ENCODE data around the gene CCN2. TPM values are rescaled to one million over a fixed set of nuclear protein-coding genes. Genes with fewer than 3 reads are reported as not detected.
"Not testable (repeated sequence)": the region's sequence is repeated elsewhere in the genome, so short reads cannot be mapped to it uniquely, and the experiment has no call there.

The CCN2 gene
- total RNA-seq, 5 donors from 2014 or later (not counting 1 experiment from before 2014, with no cell fraction given): 0.49 to 1.3 (median 1.2) TPM; not detected in 2

GRCh38 chr6:131914234-131914633 is 36.9 kb downstream of the CCN2 start:
- H3K27me3 ChIP-seq (replicated peaks in 1 of 2; ENCODE audit: control insufficient read depth in 2 of 2, extremely low read depth in 1 of 2, insufficient read depth in 2 of 2, low read length in 1 of 2): peaks cover 13 to 18% of the 10 kb centered on the region in 2 experiments
- H3K4me3 ChIP-seq (ENCODE audit: control insufficient read depth in 1 of 2, extremely low read depth in 1 of 2, low read length in 1 of 2): no peak overlapping the region
- no peaks in the 10 kb centered on the region for H3K9me3 Mint-ChIP-seq
- H3K4me1 ChIP-seq (ENCODE audit: control insufficient read depth in 1 of 2, extremely low read depth in 1 of 2, insufficient read depth in 2 of 2, low read length in 2 of 2): no peaks in the 10 kb centered on the region
- DNase-seq: no peak
- H3K4me1 Mint-ChIP-seq: peaks cover 17 to 34% (median 27%) of the 10 kb centered on the region in 3 donors
- no peak overlapping the region for H3K27ac ChIP-seq (ENCODE audit: low read length)
- H3K36me3 Mint-ChIP-seq: no peaks in the 10 kb centered on the region
- no peaks in the 10 kb centered on the region for H3K9me3 ChIP-seq
- no CpG with 5 or more reads among the region's 1 CpG for WGBS (ENCODE audit: insufficient coverage)
- CTCF ChIA-PET: interaction anchor here in 1 of 2 donors (0.6 to 1.6 kb wide), 4 partner anchors 15 to 1029 kb away, joined by 3 to 4 read pairs (median 3); no protein-coding TSS in a partner anchor
- H3K27ac Mint-ChIP-seq: no peak overlapping the region
- no peak for ATAC-seq (replicated peaks in 1 of 4)
- no peaks in the 10 kb centered on the region for H3K36me3 ChIP-seq (ENCODE audit: control insufficient read depth in 2 of 2, extremely low read depth in 1 of 2, insufficient read depth in 1 of 2, low read length in 1 of 2)
- no peak overlapping the region for H3K4me3 Mint-ChIP-seq
- peaks cover 54 to 62% of the 10 kb centered on the region in 2 donors for H3K27me3 Mint-ChIP-seq
- POLR2A ChIA-PET: interaction anchor here in 1 of 2 donors (0.6 kb wide), 1 partner anchor 160 kb away, joined by 4 read pairs; no protein-coding TSS in a partner anchor

GRCh38 chr6:131911951-131912350 is 39.2 kb downstream of the CCN2 start:
- Histone ChIP-seq H3K4me1 (ENCODE audit: control insufficient read depth in 1 of 2, extremely low read depth in 1 of 2, insufficient read depth in 2 of 2, low read length in 2 of 2) (no peaks in the 10 kb centered on the region), H3K36me3 (ENCODE audit: control insufficient read depth in 2 of 2, extremely low read depth in 1 of 2, insufficient read depth in 1 of 2, low read length in 1 of 2) (no peaks in the 10 kb centered on the region), H3K27me3 (replicated peaks in 1 of 2; ENCODE audit: control insufficient read depth in 2 of 2, extremely low read depth in 1 of 2, insufficient read depth in 2 of 2, low read length in 1 of 2) (peaks cover 10 to 15% of the 10 kb centered on the region in 2 experiments), H3K9me3 (no peaks in the 10 kb centered on the region), H3K4me3 (ENCODE audit: control insufficient read depth in 1 of 2, extremely low read depth in 1 of 2, low read length in 1 of 2) (no peak overlapping the region), H3K27ac (ENCODE audit: low read length) (no peak overlapping the region)
- Mint-ChIP-seq H3K4me3 (no peak overlapping the region), H3K36me3 (no peaks in the 10 kb centered on the region), H3K27ac (no peak overlapping the region), H3K4me1 (peaks cover 13 to 26% (median 22%) of the 10 kb centered on the region in 3 donors), H3K9me3 (no peaks in the 10 kb centered on the region), H3K27me3 (peaks cover 45 to 56% of the 10 kb centered on the region in 2 donors)
- CTCF ChIA-PET: interaction anchor here (0.7 to 1.1 kb wide), 5 partner anchors 12 to 1030 kb away, joined by 3 to 7 read pairs (median 3); no protein-coding TSS in a partner anchor
- DNase-seq (no peak), ATAC-seq (replicated peaks in 1 of 4) (no peak)
- no CpG with 5 or more reads among the region's 3 CpGs for WGBS (ENCODE audit: insufficient coverage)
- POLR2A ChIA-PET: no interaction called here

- H3K36me3 Mint-ChIP-seq: no peaks in the 10 kb centered on the region
Measured at GRCh38 chr6:131910956-131911355, 40.2 kb downstream of the CCN2 start.

GRCh38 chr6:131910219-131910589 is 41.0 kb downstream of the CCN2 start:
- ChIA-PET CTCF (interaction anchor here (0.6 to 1.4 kb wide), 12 partner anchors 8 to 1025 kb away, joined by 3 to 6 read pairs (median 4); no protein-coding TSS in a partner anchor), POLR2A (no interaction called here)
- H3K27ac ChIP-seq (ENCODE audit: low read length): no peak overlapping the region
- H3K27me3 Mint-ChIP-seq: peaks cover 32 to 44% of the 10 kb centered on the region in 2 donors
- H3K9me3 Mint-ChIP-seq: no peaks in the 10 kb centered on the region
- no peak overlapping the region for H3K27ac Mint-ChIP-seq
- H3K36me3 ChIP-seq (ENCODE audit: control insufficient read depth in 2 of 2, extremely low read depth in 1 of 2, insufficient read depth in 1 of 2, low read length in 1 of 2): no peaks in the 10 kb centered on the region
- no peak overlapping the region for H3K4me3 Mint-ChIP-seq
- no CpG with 5 or more reads among the region's 1 CpG for WGBS (ENCODE audit: insufficient coverage)
- no peaks in the 10 kb centered on the region for H3K36me3 Mint-ChIP-seq
- ATAC-seq (replicated peaks in 1 of 4) (no peak), DNase-seq (no peak)
- H3K4me1 Mint-ChIP-seq: peaks cover 12 to 26% (median 18%) of the 10 kb centered on the region in 3 donors
- H3K4me3 ChIP-seq (ENCODE audit: control insufficient read depth in 1 of 2, extremely low read depth in 1 of 2, low read length in 1 of 2): no peak overlapping the region
- H3K9me3 ChIP-seq: no peaks in the 10 kb centered on the region
- H3K27me3 ChIP-seq (replicated peaks in 1 of 2; ENCODE audit: control insufficient read depth in 2 of 2, extremely low read depth in 1 of 2, insufficient read depth in 2 of 2, low read length in 1 of 2): peaks cover 10 to 14% of the 10 kb centered on the region in 2 experiments
- no peaks in the 10 kb centered on the region for H3K4me1 ChIP-seq (ENCODE audit: control insufficient read depth in 1 of 2, extremely low read depth in 1 of 2, insufficient read depth in 2 of 2, low read length in 2 of 2)

More at GRCh38 chr6:131910956-131911355, 40.2 kb downstream of the CCN2 start:
- Mint-ChIP-seq H3K4me3 (no peak overlapping the region), H3K27ac (no peak overlapping the region), H3K27me3 (peaks cover 38 to 49% of the 10 kb centered on the region in 2 donors), H3K9me3 (no peaks in the 10 kb centered on the region), H3K4me1 (peaks cover 12 to 26% (median 22%) of the 10 kb centered on the region in 3 donors)
- CTCF ChIA-PET: interaction anchor here in 1 of 2 donors (0.6 to 1.4 kb wide), 3 partner anchors 242 to 1026 kb away, joined by 3 to 6 read pairs (median 4); no protein-coding TSS in a partner anchor
- H3K4me1 ChIP-seq (ENCODE audit: control insufficient read depth in 1 of 2, extremely low read depth in 1 of 2, insufficient read depth in 2 of 2, low read length in 2 of 2): no peaks in the 10 kb centered on the region
- no peaks in the 10 kb centered on the region for H3K36me3 ChIP-seq (ENCODE audit: control insufficient read depth in 2 of 2, extremely low read depth in 1 of 2, insufficient read depth in 1 of 2, low read length in 1 of 2)
- ATAC-seq (replicated peaks in 1 of 4) (no peak), DNase-seq (no peak)
- peaks cover 10 to 15% of the 10 kb centered on the region in 2 experiments for H3K27me3 ChIP-seq (replicated peaks in 1 of 2; ENCODE audit: control insufficient read depth in 2 of 2, extremely low read depth in 1 of 2, insufficient read depth in 2 of 2, low read length in 1 of 2)
- H3K4me3 ChIP-seq (ENCODE audit: control insufficient read depth in 1 of 2, extremely low read depth in 1 of 2, low read length in 1 of 2): no peak overlapping the region
- no peak overlapping the region for H3K27ac ChIP-seq (ENCODE audit: low read length)
- POLR2A ChIA-PET: no interaction called here
- no peaks in the 10 kb centered on the region for H3K9me3 ChIP-seq
- WGBS (ENCODE audit: insufficient coverage): no CpG with 5 or more reads among the region's 4 CpGs

- WGBS (ENCODE audit: insufficient coverage): no CpG with 5 or more reads among the region's 4 CpGs
- Mint-ChIP-seq H3K4me3 (no peak overlapping the region), H3K27ac (no peak overlapping the region), H3K4me1 (peaks cover 12 to 26% (median 16%) of the 10 kb centered on the region in 3 donors), H3K36me3 (no peaks in the 10 kb centered on the region), H3K27me3 (peaks cover 32 to 38% of the 10 kb centered on the region in 2 donors), H3K9me3 (no peaks in the 10 kb centered on the region)
- CTCF ChIA-PET: interaction anchor here (0.6 to 1.4 kb wide), 11 partner anchors 9 to 1024 kb away, joined by 3 to 6 read pairs (median 4); no protein-coding TSS in a partner anchor
- peaks cover 10 to 13% of the 10 kb centered on the region in 2 experiments for H3K27me3 ChIP-seq (replicated peaks in 1 of 2; ENCODE audit: control insufficient read depth in 2 of 2, extremely low read depth in 1 of 2, insufficient read depth in 2 of 2, low read length in 1 of 2)
- POLR2A ChIA-PET: no interaction called here
- DNase-seq (peak; percentile 8 to 78 (median 53)), ATAC-seq (replicated peaks in 1 of 4) (peak; percentile 84 to 94 (median 91))
- no peaks in the 10 kb centered on the region for H3K9me3 ChIP-seq
- no peak overlapping the region for H3K4me3 ChIP-seq (ENCODE audit: control insufficient read depth in 1 of 2, extremely low read depth in 1 of 2, low read length in 1 of 2)
- no peaks in the 10 kb centered on the region for H3K36me3 ChIP-seq (ENCODE audit: control insufficient read depth in 2 of 2, extremely low read depth in 1 of 2, insufficient read depth in 1 of 2, low read length in 1 of 2)
- no peaks in the 10 kb centered on the region for H3K4me1 ChIP-seq (ENCODE audit: control insufficient read depth in 1 of 2, extremely low read depth in 1 of 2, insufficient read depth in 2 of 2, low read length in 2 of 2)
- H3K27ac ChIP-seq (ENCODE audit: low read length): no peak overlapping the region
Measured at GRCh38 chr6:131909408-131910218, 41.6 kb downstream of the CCN2 start.

- POLR2A ChIA-PET: not testable (repeated sequence)
Measured at GRCh38 chr6:131908787-131909186, 42.4 kb downstream of the CCN2 start.

More at GRCh38 chr6:131908787-131909186, 42.4 kb downstream of the CCN2 start:
- H3K4me3 ChIP-seq (ENCODE audit: control insufficient read depth in 1 of 2, extremely low read depth in 1 of 2, low read length in 1 of 2); H3K9me3 Mint-ChIP-seq; H3K4me3 Mint-ChIP-seq; H3K36me3 Mint-ChIP-seq; H3K27ac ChIP-seq (ENCODE audit: low read length); H3K27ac Mint-ChIP-seq; H3K9me3 ChIP-seq; H3K36me3 ChIP-seq (ENCODE audit: control insufficient read depth in 2 of 2, extremely low read depth in 1 of 2, insufficient read depth in 1 of 2, low read length in 1 of 2); ATAC-seq (replicated peaks in 1 of 4); CTCF ChIA-PET; DNase-seq; H3K4me1 ChIP-seq (ENCODE audit: control insufficient read depth in 1 of 2, extremely low read depth in 1 of 2, insufficient read depth in 2 of 2, low read length in 2 of 2): not testable (repeated sequence)
- peaks cover 10 to 13% of the 10 kb centered on the region in 2 experiments for H3K27me3 ChIP-seq (replicated peaks in 1 of 2; ENCODE audit: control insufficient read depth in 2 of 2, extremely low read depth in 1 of 2, insufficient read depth in 2 of 2, low read length in 1 of 2)
- H3K4me1 Mint-ChIP-seq: peaks cover 12 to 26% (median 16%) of the 10 kb centered on the region in 3 donors
- no CpG with 5 or more reads among the region's 3 CpGs for WGBS (ENCODE audit: insufficient coverage)
- H3K27me3 Mint-ChIP-seq: peaks cover 32 to 41% of the 10 kb centered on the region in 2 donors

Measured in T-cell (primary cell).